Inflammatory macrophage treated with lipopolysaccharide for 1 hour (primary cell): ENCODE data around the gene TIE1.

Experiments used
- DNase-seq, 2 donors: peaks; one replicate each; pipeline ENCODE4 v3.0.0-alpha.2; 2020 to 2022

The TIE1 gene

GRCh38 chr1:43344267-43344850, 43.6 kb downstream of the TIE1 start:
- DNase-seq: no peak

- no peak for DNase-seq
Observed at GRCh38 chr1:43345120-43345519, 44.3 kb downstream of the TIE1 start.

- no peak for DNase-seq
Observed at GRCh38 chr1:43346636-43347035, 45.9 kb downstream of the TIE1 start.

- no peak for DNase-seq
Observed at GRCh38 chr1:43348343-43348808, 47.6 kb downstream of the TIE1 start.

GRCh38 chr1:43348809-43349593, 48.2 kb downstream of the TIE1 start:
- no peak for DNase-seq

GRCh38 chr1:43349594-43350306, 49.0 kb downstream of the TIE1 start:
- DNase-seq: no peak

- no peak for DNase-seq
Observed at GRCh38 chr1:43350976-43351375, 50.2 kb downstream of the TIE1 start.

GRCh38 chr1:43351421-43352350, 50.9 kb downstream of the TIE1 start:
- DNase-seq: no peak

GRCh38 chr1:43352351-43352705, 51.5 kb downstream of the TIE1 start:
- no peak for DNase-seq

- no peak for DNase-seq
Observed at GRCh38 chr1:43352881-43353280, 52.1 kb downstream of the TIE1 start.

GRCh38 chr1:43354471-43354870, 53.7 kb downstream of the TIE1 start:
- no peak for DNase-seq

GRCh38 chr1:43354936-43355335, 54.2 kb downstream of the TIE1 start:
- DNase-seq: no peak

- no peak for DNase-seq
Observed at GRCh38 chr1:43357251-43357650, 56.5 kb downstream of the TIE1 start.

GRCh38 chr1:43358121-43358745, 57.5 kb downstream of the TIE1 start:
- DNase-seq: no peak

- peak; percentile 98 to 100 for DNase-seq
Observed at GRCh38 chr1:43358746-43359693, 58.2 kb downstream of the TIE1 start, which contains the start of gene CDC20. TSS of gene CDC20 (plus strand) at chr1:43358981. CDS start at chr1:43359216, 235 bp downstream.

- no peak for DNase-seq
Observed at GRCh38 chr1:43359696-43360095, 58.9 kb downstream of the TIE1 start.

- no peak for DNase-seq
Observed at GRCh38 chr1:43360616-43361015, 59.8 kb downstream of the TIE1 start.

- peak in 1 of 2 donors; percentile 56 for DNase-seq
Observed at GRCh38 chr1:43363283-43363934, 62.6 kb downstream of the TIE1 start.

GRCh38 chr1:43363935-43364525, 63.2 kb downstream of the TIE1 start:
- DNase-seq: no peak

- DNase-seq: no peak
Observed at GRCh38 chr1:43365678-43366077, 64.9 kb downstream of the TIE1 start.
